D721Med (cell line): ENCODE results near the gene PSPC1.

Experiments
- DNase-seq: peaks from one replicate; pipeline ENCODE4 v3.0.0; 2011; ENCODE audit warnings: low spot score; ENCODE audit not compliant: insufficient read length
- FAIRE-seq: peaks from 2 replicates; lab custom pipeline; 2011; peaks lifted over from hg19 to GRCh38; lab: Jason Lieb, UNC
- TF ChIP-seq, protein P1 (sequence below): IDR thresholded peaks from 2 replicates; pipeline ENCODE4 v1.5.1; 2012; ENCODE audit warnings: mild to moderate bottlenecking, control low read depth; ENCODE audit not compliant: insufficient read depth; ENCODE audit errors: missing control alignments

Gene PSPC1

GRCh38 chr13:19763618-19764017 lies 19.1 kb downstream of the PSPC1 start:
- no peak for DNase-seq
- TF ChIP-seq, protein P1, sequence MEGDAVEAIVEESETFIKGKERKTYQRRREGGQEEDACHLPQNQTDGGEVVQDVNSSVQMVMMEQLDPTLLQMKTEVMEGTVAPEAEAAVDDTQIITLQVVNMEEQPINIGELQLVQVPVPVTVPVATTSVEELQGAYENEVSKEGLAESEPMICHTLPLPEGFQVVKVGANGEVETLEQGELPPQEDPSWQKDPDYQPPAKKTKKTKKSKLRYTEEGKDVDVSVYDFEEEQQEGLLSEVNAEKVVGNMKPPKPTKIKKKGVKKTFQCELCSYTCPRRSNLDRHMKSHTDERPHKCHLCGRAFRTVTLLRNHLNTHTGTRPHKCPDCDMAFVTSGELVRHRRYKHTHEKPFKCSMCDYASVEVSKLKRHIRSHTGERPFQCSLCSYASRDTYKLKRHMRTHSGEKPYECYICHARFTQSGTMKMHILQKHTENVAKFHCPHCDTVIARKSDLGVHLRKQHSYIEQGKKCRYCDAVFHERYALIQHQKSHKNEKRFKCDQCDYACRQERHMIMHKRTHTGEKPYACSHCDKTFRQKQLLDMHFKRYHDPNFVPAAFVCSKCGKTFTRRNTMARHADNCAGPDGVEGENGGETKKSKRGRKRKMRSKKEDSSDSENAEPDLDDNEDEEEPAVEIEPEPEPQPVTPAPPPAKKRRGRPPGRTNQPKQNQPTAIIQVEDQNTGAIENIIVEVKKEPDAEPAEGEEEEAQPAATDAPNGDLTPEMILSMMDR: no peak
- FAIRE-seq: no peak

- DNase-seq: no peak
- TF ChIP-seq, protein P1: no peak
- FAIRE-seq: no peak
Measured at GRCh38 chr13:19759669-19760068, 23.1 kb downstream of the PSPC1 start.

- DNase-seq (no peak), FAIRE-seq (no peak)
- TF ChIP-seq, protein P1: no peak
Measured at GRCh38 chr13:19742643-19743042, 40.1 kb downstream of the PSPC1 start.

GRCh38 chr13:19737844-19738557 lies 44.7 kb downstream of the PSPC1 start:
- FAIRE-seq (no peak), DNase-seq (no peak)
- TF ChIP-seq, protein P1: no peak

DNA sequence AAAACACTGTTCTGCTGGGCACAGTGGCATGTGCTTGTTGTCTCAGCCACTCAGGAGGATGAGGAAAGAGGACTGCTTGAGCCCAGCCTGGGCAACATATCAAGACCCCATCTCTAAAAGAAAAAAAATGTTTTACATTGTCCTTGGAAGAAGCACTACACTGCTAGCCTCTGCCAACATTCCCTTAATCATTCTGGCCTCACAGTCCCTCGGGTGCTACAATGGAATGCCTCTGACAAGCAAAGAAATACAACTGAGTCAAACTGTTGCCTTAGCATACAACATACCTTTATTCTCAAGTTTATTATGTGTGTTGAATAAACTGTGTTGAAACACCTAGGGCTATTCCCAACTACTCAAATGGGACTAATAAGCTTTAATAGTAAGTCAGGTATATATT lies 56.1 kb downstream of the PSPC1 start:
- FAIRE-seq: no peak

DNA sequence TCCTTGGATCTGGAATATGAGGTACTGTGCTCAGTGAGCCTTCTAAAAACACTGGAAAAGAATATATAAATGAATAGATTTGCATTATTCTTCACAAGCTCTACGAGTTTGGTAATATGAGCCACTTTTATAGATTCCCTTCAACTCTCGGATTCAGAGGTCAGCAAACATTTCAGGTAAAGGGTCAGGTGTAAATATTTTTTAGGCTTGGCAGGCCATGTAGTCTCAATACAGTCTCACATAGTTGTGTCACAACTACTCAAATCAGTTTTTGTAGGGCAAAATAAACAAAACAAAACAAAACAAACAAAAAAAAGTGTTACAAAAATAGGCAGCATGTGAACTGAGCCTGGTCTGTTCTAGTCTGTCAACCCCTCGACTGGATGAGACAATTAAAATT lies 57.4 kb downstream of the PSPC1 start:
- FAIRE-seq: no peak
- no peak for DNase-seq
- TF ChIP-seq, protein P1: no peak

More for the DNA sequence above, 56.1 kb downstream of the PSPC1 start:
- DNase-seq: no peak
- TF ChIP-seq, protein P1: no peak

DNA sequence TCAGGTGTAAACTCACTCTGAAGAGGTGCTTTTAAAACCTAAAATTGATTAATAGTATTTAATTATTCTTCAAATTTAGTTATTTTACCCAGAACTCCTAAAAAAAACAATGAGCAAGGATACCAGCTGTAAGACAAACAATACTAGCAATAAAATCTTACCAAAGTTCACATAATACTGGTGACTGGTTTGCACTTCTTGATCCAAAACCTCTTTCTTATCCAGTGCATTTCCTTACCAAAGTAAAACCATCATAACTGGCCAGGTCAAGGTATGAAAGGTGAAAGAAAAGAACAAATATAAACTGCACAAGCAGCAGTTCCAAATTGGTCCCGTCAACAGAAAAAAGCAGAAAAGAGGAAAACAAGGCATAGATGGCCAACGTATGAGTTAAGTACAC lies 62.7 kb downstream of the PSPC1 start:
- FAIRE-seq (no peak), DNase-seq (no peak)
- TF ChIP-seq, protein P1: no peak
